Measurements from ENCODE around the gene ARHGEF1. TPM values are rescaled to one million over a fixed set of nuclear protein-coding genes. Genes with fewer than 3 reads are reported as not detected.
A peak's percentile ranks its signal among the peaks of the same experiment; 100 is the strongest.
"Not testable (repeated sequence)": the region's sequence is repeated elsewhere in the genome, so short reads cannot be mapped to it uniquely, and the experiment has no call there.

The ARHGEF1 gene
- total RNA-seq, 1 donor from 2014 or later: 10.9 TPM

DNA sequence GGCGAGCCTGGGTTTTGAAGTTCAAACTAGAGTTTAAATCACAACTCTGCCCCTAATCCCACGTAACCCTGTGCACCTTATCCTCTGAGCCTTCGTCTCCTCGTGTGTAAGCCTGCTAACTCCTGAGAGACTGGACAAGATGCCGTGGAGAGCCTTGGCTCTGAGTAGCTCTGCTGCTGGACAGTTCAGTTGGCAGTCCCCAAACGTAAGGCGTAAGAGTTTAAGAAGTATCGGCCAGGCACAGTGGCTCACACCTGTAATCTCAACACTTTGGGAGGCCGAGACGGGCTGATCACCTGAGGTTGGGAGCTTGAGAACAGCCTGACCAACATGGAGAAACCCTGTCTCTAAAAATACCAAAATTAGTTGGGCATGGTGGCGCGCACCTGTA, 10.6 kb upstream of the ARHGEF1 start:
- Mint-ChIP-seq H3K27me3 (ENCODE audit: insufficient read depth, low read depth) (peaks cover 3% of the 10 kb centered on the region), H3K27ac (no peak overlapping the region), H3K4me3 (no peak overlapping the region), H3K9me3 (no peaks in the 10 kb centered on the region), H3K36me3 (peaks cover 9% of the 10 kb centered on the region), H3K4me1 (no peaks in the 10 kb centered on the region)
- Histone ChIP-seq H2AFZ (replicated peaks) (no peak overlapping the region), H3K27ac (no peak overlapping the region), H3K9me3 (ENCODE audit: low read depth) (no peaks in the 10 kb centered on the region), H3K4me3 (no peak overlapping the region), H3K36me3 (no peaks in the 10 kb centered on the region), H3K9ac (no peak overlapping the region), H3K79me2 (ENCODE audit: low read depth) (peaks cover 13% of the 10 kb centered on the region), H3K4me1 (no peaks in the 10 kb centered on the region), H4K20me1 (ENCODE audit: low read depth) (peaks cover 60% of the 10 kb centered on the region), H3K27me3 (peaks cover 4% of the 10 kb centered on the region), H3F3A (ENCODE audit: low read depth) (peaks cover 57% of the 10 kb centered on the region), H3K4me2 (no peak overlapping the region)
- TF ChIP-seq, protein P1, sequence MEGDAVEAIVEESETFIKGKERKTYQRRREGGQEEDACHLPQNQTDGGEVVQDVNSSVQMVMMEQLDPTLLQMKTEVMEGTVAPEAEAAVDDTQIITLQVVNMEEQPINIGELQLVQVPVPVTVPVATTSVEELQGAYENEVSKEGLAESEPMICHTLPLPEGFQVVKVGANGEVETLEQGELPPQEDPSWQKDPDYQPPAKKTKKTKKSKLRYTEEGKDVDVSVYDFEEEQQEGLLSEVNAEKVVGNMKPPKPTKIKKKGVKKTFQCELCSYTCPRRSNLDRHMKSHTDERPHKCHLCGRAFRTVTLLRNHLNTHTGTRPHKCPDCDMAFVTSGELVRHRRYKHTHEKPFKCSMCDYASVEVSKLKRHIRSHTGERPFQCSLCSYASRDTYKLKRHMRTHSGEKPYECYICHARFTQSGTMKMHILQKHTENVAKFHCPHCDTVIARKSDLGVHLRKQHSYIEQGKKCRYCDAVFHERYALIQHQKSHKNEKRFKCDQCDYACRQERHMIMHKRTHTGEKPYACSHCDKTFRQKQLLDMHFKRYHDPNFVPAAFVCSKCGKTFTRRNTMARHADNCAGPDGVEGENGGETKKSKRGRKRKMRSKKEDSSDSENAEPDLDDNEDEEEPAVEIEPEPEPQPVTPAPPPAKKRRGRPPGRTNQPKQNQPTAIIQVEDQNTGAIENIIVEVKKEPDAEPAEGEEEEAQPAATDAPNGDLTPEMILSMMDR (IDR thresholded peaks at IDR 0.05): no peak
- no peak for TF ChIP-seq EZH2phosphoT487 (IDR thresholded peaks at IDR 0.05)
- TF ChIP-seq EZH2 (IDR thresholded peaks at IDR 0.05): no peak
- DNase-seq (ENCODE audit: low spot score): no peak

DNA sequence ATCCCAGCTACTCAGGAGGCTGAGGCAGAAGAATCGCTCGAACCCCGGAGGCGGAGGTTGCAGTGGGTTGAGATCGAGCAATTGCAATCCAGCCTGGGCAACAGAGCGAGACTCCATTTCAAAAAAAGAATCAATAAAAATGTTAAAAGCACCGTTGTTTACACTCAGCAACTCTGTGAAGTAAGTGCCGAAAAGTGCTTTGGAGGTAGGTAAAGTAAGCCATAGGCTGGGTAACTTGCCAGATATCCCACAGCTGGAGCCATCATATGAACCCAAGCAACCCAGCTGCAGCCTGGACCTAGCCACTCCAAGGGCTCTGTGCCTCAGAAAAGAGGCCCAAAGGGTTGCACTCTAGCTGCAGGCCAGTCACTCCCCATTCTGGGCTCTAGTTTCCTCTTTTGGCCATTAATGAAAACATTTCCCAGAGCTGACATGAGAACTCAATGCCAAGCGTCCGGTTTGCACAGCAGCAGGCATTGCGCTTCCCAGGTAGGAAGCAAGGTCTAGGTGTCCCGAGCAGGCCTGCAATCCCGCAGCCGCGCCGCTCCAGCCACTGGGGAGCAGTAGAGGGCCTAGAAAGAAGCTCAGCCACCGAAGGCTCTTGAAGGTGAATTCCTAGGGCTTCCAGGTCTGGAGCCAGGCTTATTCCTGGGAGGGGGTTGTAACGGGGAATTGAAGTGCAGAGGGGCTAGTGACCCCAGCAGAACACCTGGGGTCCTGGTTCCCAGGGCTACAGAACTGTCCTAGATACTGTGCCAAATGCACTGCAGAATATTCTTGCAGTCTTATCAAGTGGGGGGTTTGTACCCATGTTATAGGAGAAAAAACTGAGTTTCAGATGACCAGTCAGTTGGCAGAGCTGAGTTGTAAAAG, 10.0 kb upstream of the ARHGEF1 start:
- Histone ChIP-seq H3K9ac (no peak overlapping the region), H3K9me3 (ENCODE audit: low read depth) (no peaks in the 10 kb centered on the region), H3F3A (ENCODE audit: low read depth) (peaks cover 51% of the 10 kb centered on the region), H4K20me1 (ENCODE audit: low read depth) (peaks cover 54% of the 10 kb centered on the region), H3K4me3 (no peak overlapping the region), H3K36me3 (no peaks in the 10 kb centered on the region), H3K4me2 (no peak overlapping the region), H3K27me3 (peaks cover 5% of the 10 kb centered on the region), H3K27ac (no peak overlapping the region), H3K4me1 (no peaks in the 10 kb centered on the region), H2AFZ (replicated peaks) (no peak overlapping the region), H3K79me2 (ENCODE audit: low read depth) (peaks cover 7% of the 10 kb centered on the region)
- Mint-ChIP-seq H3K4me1 (no peaks in the 10 kb centered on the region), H3K4me3 (no peak overlapping the region), H3K27ac (no peak overlapping the region), H3K9me3 (no peaks in the 10 kb centered on the region), H3K27me3 (ENCODE audit: insufficient read depth, low read depth) (peaks cover 3% of the 10 kb centered on the region), H3K36me3 (peaks cover 7% of the 10 kb centered on the region)
- TF ChIP-seq EZH2 (IDR thresholded peaks at IDR 0.05) (no peak), EZH2phosphoT487 (IDR thresholded peaks at IDR 0.05) (no peak)
- TF ChIP-seq, protein P1 (IDR thresholded peaks at IDR 0.05): peak; percentile 79
- DNase-seq (ENCODE audit: low spot score): peak; percentile 87

DNA sequence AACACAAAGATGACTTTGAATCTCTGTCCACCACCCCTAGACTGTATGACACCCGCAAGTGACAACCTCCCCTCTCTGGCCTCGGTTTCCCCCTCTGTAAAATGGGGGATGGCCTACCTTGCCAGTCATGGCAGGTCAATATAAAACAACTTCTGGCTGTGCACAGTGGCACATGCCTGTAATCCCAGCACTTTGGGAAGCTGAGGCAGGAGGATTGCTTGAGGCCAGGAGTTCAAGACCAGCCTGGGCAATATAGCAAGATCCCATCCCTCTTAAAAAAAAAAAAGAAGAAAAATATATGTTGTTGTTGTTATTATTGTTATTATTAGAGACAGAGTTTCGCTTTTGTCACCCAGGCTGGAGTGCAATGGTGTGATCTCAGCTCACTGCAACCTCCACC, 7.0 kb upstream of the ARHGEF1 start:
- H2AFZ ChIP-seq (replicated peaks); DNase-seq (ENCODE audit: low spot score); H3K9ac ChIP-seq; H3K27ac ChIP-seq; H3K36me3 Mint-ChIP-seq; H3K4me1 ChIP-seq; H3K4me3 Mint-ChIP-seq; H3K9me3 ChIP-seq (ENCODE audit: low read depth); H3K4me3 ChIP-seq; H3K4me2 ChIP-seq; H3K36me3 ChIP-seq; H3K79me2 ChIP-seq (ENCODE audit: low read depth); H3K9me3 Mint-ChIP-seq; H3K27ac Mint-ChIP-seq; H3K4me1 Mint-ChIP-seq: not testable (repeated sequence)
- peaks cover 27% of the 10 kb centered on the region for H4K20me1 ChIP-seq (ENCODE audit: low read depth)
- peaks cover 12% of the 10 kb centered on the region for H3K27me3 Mint-ChIP-seq (ENCODE audit: insufficient read depth, low read depth)
- peaks cover 25% of the 10 kb centered on the region for H3K27me3 ChIP-seq
- H3F3A ChIP-seq (ENCODE audit: low read depth): peaks cover 26% of the 10 kb centered on the region

All from neural progenitor cell (in vitro differentiated cells).